H9 (cell line): Measurements from ENCODE around the gene MAP3K9. TPM values are rescaled to one million over a fixed set of nuclear protein-coding genes. Genes with fewer than 3 reads are reported as not detected.

Experiments used
- DNase-seq: peaks from one replicate; pipeline ENCODE4 v3.0.0-alpha.2; 2017
- H2AFZ ChIP-seq: one replicate; pipeline ENCODE4 v1.6.1; 2013; ENCODE audit warnings: mild to moderate bottlenecking, low read length, control low read depth, moderate library complexity
- H2AK5ac ChIP-seq: 2 replicates; pipeline ENCODE4 v1.6.1; 2013; ENCODE audit warnings: low read length, control low read depth, mixed read lengths; ENCODE audit not compliant: insufficient read length
- H2BK120ac ChIP-seq: one replicate; pipeline ENCODE4 v1.6.1; 2013; ENCODE audit warnings: low read depth, mild to moderate bottlenecking, low read length, control low read depth, inconsistent platforms; ENCODE audit not compliant: poor library complexity, severe bottlenecking
- H2BK12ac ChIP-seq: 2 replicates; pipeline ENCODE4 v1.6.1; 2013; ENCODE audit warnings: low read length, control low read depth, mixed read lengths, low read depth; ENCODE audit not compliant: insufficient read length
- H2BK15ac ChIP-seq: 2 replicates; pipeline ENCODE4 v1.6.1; 2013; ENCODE audit warnings: low read depth, low read length, control low read depth
- H2BK20ac ChIP-seq: one replicate; pipeline ENCODE4 v1.6.1; 2013; ENCODE audit warnings: low read depth, mild to moderate bottlenecking, low read length, control low read depth, inconsistent platforms; ENCODE audit not compliant: poor library complexity, severe bottlenecking
- H2BK5ac ChIP-seq: 2 replicates; pipeline ENCODE4 v1.6.1; 2013; ENCODE audit warnings: low read length, control low read depth, mixed read lengths; ENCODE audit not compliant: insufficient read length
- H3K14ac ChIP-seq: 2 replicates; pipeline ENCODE4 v1.6.1; 2013; ENCODE audit warnings: low read length, control low read depth; ENCODE audit not compliant: insufficient read depth
- H3K18ac ChIP-seq: 2 replicates; pipeline ENCODE4 v1.6.1; 2013; ENCODE audit warnings: low read depth, mild to moderate bottlenecking, mixed read lengths, low read length, control low read depth; ENCODE audit not compliant: insufficient read length
- H3K23ac ChIP-seq: 2 replicates; pipeline ENCODE4 v1.6.1; 2013; ENCODE audit warnings: low read length, control low read depth, mixed read lengths, low read depth; ENCODE audit not compliant: insufficient read length
- H3K23me2 ChIP-seq: 2 replicates; pipeline ENCODE4 v1.6.1; 2013; ENCODE audit warnings: low read depth, mild to moderate bottlenecking, mixed read lengths, low read length, control low read depth; ENCODE audit not compliant: insufficient read length, poor library complexity, severe bottlenecking
- H3K27ac ChIP-seq: 2 replicates; pipeline ENCODE4 v1.5.1; 2013; ENCODE audit warnings: low read length, control low read depth, mixed read lengths, low read depth; ENCODE audit not compliant: insufficient read length
- H3K27me3 ChIP-seq: 2 replicates; pipeline ENCODE4 v1.6.1; 2013; ENCODE audit warnings: low read length, control low read depth, inconsistent platforms; ENCODE audit not compliant: insufficient read depth
- H3K4ac ChIP-seq: 2 replicates; pipeline ENCODE4 v1.6.1; 2013; ENCODE audit warnings: low read depth, mild to moderate bottlenecking, control low read depth, inconsistent platforms, low read length, moderate library complexity
- H3K4me1 ChIP-seq: 2 replicates; pipeline ENCODE4 v1.6.1; 2013; ENCODE audit warnings: low read length, control low read depth, inconsistent platforms; ENCODE audit not compliant: insufficient read depth
- H3K4me2 ChIP-seq: 2 replicates; pipeline ENCODE4 v1.6.1; 2013; ENCODE audit warnings: low read length, control low read depth, mixed read lengths; ENCODE audit not compliant: insufficient read length, insufficient read depth
- H3K56ac ChIP-seq: 2 replicates; pipeline ENCODE4 v1.6.1; 2013; ENCODE audit warnings: low read depth, mild to moderate bottlenecking, mixed read lengths, low read length, control low read depth; ENCODE audit not compliant: insufficient read length
- H3K79me1 ChIP-seq: 2 replicates; pipeline ENCODE4 v1.6.1; 2013; ENCODE audit warnings: low read depth, mild to moderate bottlenecking, moderate library complexity, low read length, control low read depth, inconsistent platforms; ENCODE audit not compliant: insufficient read depth, poor library complexity, severe bottlenecking
- H3K79me2 ChIP-seq: 2 replicates; pipeline ENCODE4 v1.6.1; 2013; ENCODE audit warnings: low read length, control low read depth, inconsistent platforms; ENCODE audit not compliant: insufficient read depth
- H3K9ac ChIP-seq: 2 replicates; pipeline ENCODE4 v1.6.1; 2013; ENCODE audit warnings: low read length, control low read depth, mixed read lengths; ENCODE audit not compliant: insufficient read length; ENCODE audit errors: extremely low read depth
- H3K9me3 ChIP-seq: one replicate; pipeline ENCODE4 v1.6.1; 2013; ENCODE audit warnings: low read depth, low read length, inconsistent platforms; ENCODE audit not compliant: control insufficient read depth
- H3T11ph ChIP-seq: one replicate; pipeline ENCODE4 v1.6.1; 2013; ENCODE audit warnings: mild to moderate bottlenecking, low read length, control low read depth, inconsistent platforms
- H4K20me1 ChIP-seq: one replicate; pipeline ENCODE4 v1.6.1; 2013; ENCODE audit not compliant: control insufficient read depth, insufficient read length, insufficient read depth
- H4K5ac ChIP-seq: 2 replicates; pipeline ENCODE4 v1.6.1; 2013; ENCODE audit warnings: low read depth, mild to moderate bottlenecking, mixed read lengths, low read length, control low read depth; ENCODE audit not compliant: insufficient read length
- H4K8ac ChIP-seq: replicated peaks from 2 replicates; pipeline ENCODE4 v1.6.1; 2013; ENCODE audit warnings: low read length, control low read depth, mixed read lengths, low read depth; ENCODE audit not compliant: insufficient read length
- H4K91ac ChIP-seq: 2 replicates; pipeline ENCODE4 v1.6.1; 2013; ENCODE audit warnings: low read depth, mild to moderate bottlenecking, moderate library complexity, mixed read lengths, low read length, control low read depth; ENCODE audit not compliant: insufficient read length
- H3K27ac Mint-ChIP-seq, 3 experiments: 2 replicates in 2 of 3; 3 replicates in 1 of 3; pipeline ENCODE4 v1.8.0; 2020 to 2021; ENCODE audit warnings: mixed read lengths in 3 of 3, mild to moderate bottlenecking in 1 of 3, moderate library complexity in 1 of 3
- H3K27me3 Mint-ChIP-seq: 2 replicates; pipeline ENCODE4 v1.8.0; 2021; ENCODE audit warnings: low read depth, mild to moderate bottlenecking, moderate library complexity, mixed read lengths
- H3K36me3 Mint-ChIP-seq, 3 experiments: 2 replicates in 2 of 3; 3 replicates in 1 of 3; pipeline ENCODE4 v1.8.0; 2020 to 2021; ENCODE audit warnings: low read depth in 3 of 3, mixed read lengths in 3 of 3; ENCODE audit not compliant: insufficient read depth in 1 of 3
- H3K4me1 Mint-ChIP-seq, 2 experiments: 2 replicates each; pipeline ENCODE4 v1.8.0; 2020; ENCODE audit warnings: mixed read lengths in 2 of 2
- H3K4me3 Mint-ChIP-seq, 2 experiments: 2 replicates in 1 of 2; 3 replicates in 1 of 2; pipeline ENCODE4 v1.8.0; 2020 to 2021; ENCODE audit warnings: mild to moderate bottlenecking in 2 of 2, mixed read lengths in 2 of 2, moderate library complexity in 1 of 2
- H3K9me3 Mint-ChIP-seq, 2 experiments: 2 replicates in 1 of 2; 3 replicates in 1 of 2; pipeline ENCODE4 v1.8.0; 2020; ENCODE audit warnings: mild to moderate bottlenecking in 2 of 2, mixed read lengths in 2 of 2, moderate library complexity in 1 of 2
- WGBS: extraction: QIAGEN DNeasy Blood & Tissue Kit; methylation state at CpG from one replicate; pipeline ENCODE4 v1.1.7; 2013; ENCODE audit warnings: missing lambda C conversion rate, low lambda C conversion rate, mixed read lengths; ENCODE audit not compliant: insufficient read length; ENCODE audit errors: extremely low coverage; 5-methylcytosine and 5-hydroxymethylcytosine counted together
- total RNA-seq: library from RNA; stranded (reverse); gene quantifications from 2 replicates; pipeline ENCODE4 v1.2.1, GENCODE V29; 2021
- TF ChIP-seq, protein P1 (sequence below): fragments of 200-600 bp; sonication (generic); conservative IDR thresholded peaks from 3 replicates; pipeline ENCODE4 v1.8.0; 2021; ENCODE audit warnings: antibody characterized with exemption, mild to moderate bottlenecking

Gene MAP3K9
- total RNA-seq, 1 experiment from 2014 or later, result 20.0 TPM

DNA sequence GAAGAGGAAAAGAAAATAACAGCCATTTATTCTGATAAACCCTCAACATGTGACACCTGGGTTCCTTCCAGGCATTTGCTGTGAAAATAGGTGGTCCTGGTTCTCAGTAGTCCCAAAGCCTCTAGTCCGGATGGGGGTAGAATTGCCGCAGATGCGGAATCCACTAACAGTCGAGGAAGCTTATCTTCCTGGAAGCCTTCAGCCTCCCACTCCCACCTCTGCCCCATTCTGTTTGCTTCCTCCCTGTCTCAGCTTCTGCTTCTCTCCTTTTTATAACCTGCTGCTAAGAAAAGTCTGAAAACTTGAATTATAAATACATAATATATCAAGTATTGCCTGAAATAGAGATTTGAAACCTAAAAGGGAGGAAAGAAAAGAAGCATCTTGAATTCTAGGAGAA, 14.0 kb upstream of the MAP3K9 start:
- H3K23ac ChIP-seq, result no peak overlapping the region
- H4K20me1 ChIP-seq, result no peaks in the 10 kb centered on the region
- H3K27ac ChIP-seq, result no peak overlapping the region
- H3K4me2 ChIP-seq, result peak overlapping the region; percentile 51
- peak overlapping the region; percentile 65 to 93 for H3K4me3 Mint-ChIP-seq
- H2BK15ac ChIP-seq, result no peak overlapping the region
- no peak overlapping the region for H4K5ac ChIP-seq
- no peak overlapping the region for H2BK20ac ChIP-seq
- H3K9me3 Mint-ChIP-seq, result no peaks in the 10 kb centered on the region
- no peak overlapping the region for H3K56ac ChIP-seq
- no peak overlapping the region for H3T11ph ChIP-seq
- H2BK5ac ChIP-seq, result no peak overlapping the region
- no peak overlapping the region for H2AFZ ChIP-seq
- TF ChIP-seq, protein P1, sequence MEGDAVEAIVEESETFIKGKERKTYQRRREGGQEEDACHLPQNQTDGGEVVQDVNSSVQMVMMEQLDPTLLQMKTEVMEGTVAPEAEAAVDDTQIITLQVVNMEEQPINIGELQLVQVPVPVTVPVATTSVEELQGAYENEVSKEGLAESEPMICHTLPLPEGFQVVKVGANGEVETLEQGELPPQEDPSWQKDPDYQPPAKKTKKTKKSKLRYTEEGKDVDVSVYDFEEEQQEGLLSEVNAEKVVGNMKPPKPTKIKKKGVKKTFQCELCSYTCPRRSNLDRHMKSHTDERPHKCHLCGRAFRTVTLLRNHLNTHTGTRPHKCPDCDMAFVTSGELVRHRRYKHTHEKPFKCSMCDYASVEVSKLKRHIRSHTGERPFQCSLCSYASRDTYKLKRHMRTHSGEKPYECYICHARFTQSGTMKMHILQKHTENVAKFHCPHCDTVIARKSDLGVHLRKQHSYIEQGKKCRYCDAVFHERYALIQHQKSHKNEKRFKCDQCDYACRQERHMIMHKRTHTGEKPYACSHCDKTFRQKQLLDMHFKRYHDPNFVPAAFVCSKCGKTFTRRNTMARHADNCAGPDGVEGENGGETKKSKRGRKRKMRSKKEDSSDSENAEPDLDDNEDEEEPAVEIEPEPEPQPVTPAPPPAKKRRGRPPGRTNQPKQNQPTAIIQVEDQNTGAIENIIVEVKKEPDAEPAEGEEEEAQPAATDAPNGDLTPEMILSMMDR, result no peak
- H3K23me2 ChIP-seq, result peaks cover 18% of the 10 kb centered on the region
- H3K36me3 Mint-ChIP-seq, result peaks cover 0 to 4% (median 2%) of the 10 kb centered on the region in 3 experiments; a peak in 3 of 7 replicates
- H3K79me1 ChIP-seq, result no peaks in the 10 kb centered on the region
- H3K79me2 ChIP-seq, result no peaks in the 10 kb centered on the region
- peak overlapping the region; percentile 0 for H3K9ac ChIP-seq
- no peak for DNase-seq
- H3K4ac ChIP-seq, result no peak overlapping the region
- no peaks in the 10 kb centered on the region; the same call in 1 of the 2 replicates for H3K27me3 ChIP-seq
- no peak overlapping the region for H4K91ac ChIP-seq
- no peaks in the 10 kb centered on the region for H3K4me1 ChIP-seq
- H3K14ac ChIP-seq, result no peak overlapping the region
- no peak overlapping the region for H2BK12ac ChIP-seq
- no peak overlapping the region for H4K8ac ChIP-seq
- no peak overlapping the region for H2BK120ac ChIP-seq
- no peak overlapping the region; a peak in 1 of 7 replicates for H3K27ac Mint-ChIP-seq
- no peak overlapping the region for H3K18ac ChIP-seq
- H2AK5ac ChIP-seq, result no peak overlapping the region
- no peaks in the 10 kb centered on the region for H3K9me3 ChIP-seq
- H3K27me3 Mint-ChIP-seq, result peaks cover 57% of the 10 kb centered on the region
- WGBS, result no CpG with 5 or more reads among the region's 4 CpGs
- peaks cover 13 to 15% of the 10 kb centered on the region in 2 experiments for H3K4me1 Mint-ChIP-seq
